HepG2 (cell line): ENCODE results near the gene RNF40. TPM values are rescaled to one million over a fixed set of nuclear protein-coding genes. Genes with fewer than 3 reads are reported as not detected.
A peak's percentile ranks its signal among the peaks of the same experiment; 100 is the strongest.

Experiments used
- E2F1 ChIP-seq: sonication (generic); formaldehyde crosslinking; IDR thresholded peaks from 2 replicates; pipeline ENCODE4 v1.5.0; 2020; ENCODE audit warnings: missing genetic modification reagents
- GRHL1 ChIP-seq: sonication (generic); formaldehyde crosslinking; conservative IDR thresholded peaks from 2 replicates; pipeline ENCODE4 v1.8.0; 2022; ENCODE audit warnings: missing genetic modification reagents
- KDM3A ChIP-seq: IDR thresholded peaks from 2 replicates; pipeline ENCODE4 v1.6.1; 2018; ENCODE audit warnings: low read depth, missing compliant biosample characterization
- NCOA1 ChIP-seq: sonication (generic); formaldehyde crosslinking; IDR thresholded peaks from 2 replicates; pipeline ENCODE4 v1.9.0; 2021; ENCODE audit warnings: missing genetic modification reagents
- NFAT5 ChIP-seq: sonication (generic); formaldehyde crosslinking; IDR thresholded peaks from 2 replicates; pipeline ENCODE4 v1.4.0; 2020; ENCODE audit warnings: missing genetic modification reagents
- POGZ ChIP-seq: sonication (generic); formaldehyde crosslinking; IDR thresholded peaks from 2 replicates; pipeline ENCODE4 v1.4.0; 2020; ENCODE audit warnings: mild to moderate bottlenecking, missing genetic modification reagents
- TGIF2 ChIP-seq: IDR thresholded peaks from 2 replicates; pipeline ENCODE4 v1.6.1; 2016; ENCODE audit warnings: control low read depth, missing compliant biosample characterization
- ZBTB20 ChIP-seq: sonication (generic); formaldehyde crosslinking; IDR thresholded peaks from 2 replicates; pipeline ENCODE4 v1.8.1; 2023; ENCODE audit warnings: missing genetic modification reagents, low read depth, mild to moderate bottlenecking, borderline replicate concordance
- ZNF431 ChIP-seq: sonication (generic); formaldehyde crosslinking; IDR thresholded peaks from 2 replicates; pipeline ENCODE4 v1.9.0; 2022; ENCODE audit warnings: missing genetic modification reagents, low read depth, mild to moderate bottlenecking, borderline replicate concordance
- ZNF468 ChIP-seq: sonication (generic); formaldehyde crosslinking; IDR thresholded peaks from 2 replicates; pipeline ENCODE4 v1.8.0; 2022; ENCODE audit warnings: mild to moderate bottlenecking, moderate library complexity, missing genetic modification reagents
- ZNF670 ChIP-seq: sonication (generic); formaldehyde crosslinking; IDR thresholded peaks from 2 replicates; pipeline ENCODE4 v1.8.0; 2022; ENCODE audit warnings: mild to moderate bottlenecking, missing genetic modification reagents, borderline replicate concordance
- ZNF709 ChIP-seq: sonication (generic); formaldehyde crosslinking; IDR thresholded peaks from 2 replicates; pipeline ENCODE4 v1.5.0; 2020; ENCODE audit warnings: mild to moderate bottlenecking, missing genetic modification reagents
- polyA plus RNA-seq, 8 experiments: library from polyadenylated mRNA; depleted of rRNA in 3 of 8; stranded (reverse) in 7 of 8; unstranded in 1 of 8; fragments of >200 nt; fragmentation: Illumina TruSeq in 4 of 8; extraction: Trizol in 4 of 8; gene quantifications; 2 replicates each; pipeline versions ENCODE4 v1.2.1 to v1.2.3, GENCODE V29; 2011 to 2016; ENCODE audit warnings: low read depth in 4 of 8, missing spikeins in 1 of 8, mixed read lengths in 1 of 8; ENCODE audit not compliant: insufficient read depth in 1 of 8
- total RNA-seq, 5 experiments: library from RNA; depleted of rRNA; stranded (reverse); fragments of >200 nt; fragmentation: Illumina TruSeq; extraction: Trizol; gene quantifications; 2 replicates each; pipeline ENCODE4 v1.2.3, GENCODE V29; 2016; ENCODE audit warnings: low read depth in 1 of 5
- TF ChIP-seq, protein P1 (sequence below): IDR thresholded peaks from 2 replicates; pipeline ENCODE4 v1.6.1; 2016; ENCODE audit warnings: low read depth

RNF40 gene
- total and polyA plus RNA-seq, 2 of the 13 experiments (the other 11 are each of a cell fraction or from before 2014, with no cell fraction given): 84.0 to 85.6 TPM

- TF ChIP-seq, protein P1, sequence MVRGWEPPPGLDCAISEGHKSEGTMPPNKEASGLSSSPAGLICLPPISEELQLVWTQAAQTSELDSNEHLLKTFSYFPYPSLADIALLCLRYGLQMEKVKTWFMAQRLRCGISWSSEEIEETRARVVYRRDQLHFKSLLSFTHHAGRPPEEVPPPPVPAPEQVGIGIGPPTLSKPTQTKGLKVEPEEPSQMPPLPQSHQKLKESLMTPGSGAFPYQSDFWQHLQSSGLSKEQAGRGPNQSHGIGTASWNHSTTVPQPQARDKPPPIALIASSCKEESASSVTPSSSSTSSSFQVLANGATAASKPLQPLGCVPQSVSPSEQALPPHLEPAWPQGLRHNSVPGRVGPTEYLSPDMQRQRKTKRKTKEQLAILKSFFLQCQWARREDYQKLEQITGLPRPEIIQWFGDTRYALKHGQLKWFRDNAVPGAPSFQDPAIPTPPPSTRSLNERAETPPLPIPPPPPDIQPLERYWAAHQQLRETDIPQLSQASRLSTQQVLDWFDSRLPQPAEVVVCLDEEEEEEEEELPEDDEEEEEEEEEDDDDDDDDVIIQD: no peak
- no peak; the same call in 1 of the 2 replicates for TF ChIP-seq ZNF709
- no peak for TF ChIP-seq GRHL1 (CRISPR knock-in tag)
- TF ChIP-seq NFAT5 (CRISPR knock-in tag): peak; percentile 36; the same call in 1 of the 2 replicates
- no peak for TF ChIP-seq ZNF431 (CRISPR knock-in tag)
- TF ChIP-seq ZBTB20 (CRISPR knock-in tag): no peak
- TF ChIP-seq POGZ (CRISPR knock-in tag): no peak
- no peak for TF ChIP-seq NCOA1 (CRISPR knock-in tag)
- no peak for TF ChIP-seq E2F1 (CRISPR knock-in tag)
- TF ChIP-seq ZNF670 (CRISPR knock-in tag): peak; percentile 21; the same call in 1 of the 2 replicates
- no peak for TF ChIP-seq KDM3A (CRISPR knock-in tag)
- TF ChIP-seq ZNF468 (CRISPR knock-in tag): no peak
- no peak for TF ChIP-seq TGIF2 (CRISPR knock-in tag)
Observed at GRCh38 chr16:30786115-30786935, 24.2 kb downstream of the RNF40 start (continued).
